H9 (cell line): ENCODE results near the gene UTP15. TPM values are rescaled to one million over a fixed set of nuclear protein-coding genes. Genes with fewer than 3 reads are reported as not detected.
A peak's percentile ranks its signal among the peaks of the same experiment; 100 is the strongest.

Experiments used
- DNase-seq: peaks from one replicate; pipeline ENCODE4 v3.0.0-alpha.2; 2017
- H2AFZ ChIP-seq: one replicate; pipeline ENCODE4 v1.6.1; 2013; ENCODE audit warnings: mild to moderate bottlenecking, low read length, control low read depth, moderate library complexity
- H2AK5ac ChIP-seq: 2 replicates; pipeline ENCODE4 v1.6.1; 2013; ENCODE audit warnings: low read length, control low read depth, mixed read lengths; ENCODE audit not compliant: insufficient read length
- H2BK120ac ChIP-seq: one replicate; pipeline ENCODE4 v1.6.1; 2013; ENCODE audit warnings: low read depth, mild to moderate bottlenecking, low read length, control low read depth, inconsistent platforms; ENCODE audit not compliant: poor library complexity, severe bottlenecking
- H2BK12ac ChIP-seq: 2 replicates; pipeline ENCODE4 v1.6.1; 2013; ENCODE audit warnings: low read length, control low read depth, mixed read lengths, low read depth; ENCODE audit not compliant: insufficient read length
- H2BK15ac ChIP-seq: 2 replicates; pipeline ENCODE4 v1.6.1; 2013; ENCODE audit warnings: low read depth, low read length, control low read depth
- H2BK20ac ChIP-seq: one replicate; pipeline ENCODE4 v1.6.1; 2013; ENCODE audit warnings: low read depth, mild to moderate bottlenecking, low read length, control low read depth, inconsistent platforms; ENCODE audit not compliant: poor library complexity, severe bottlenecking
- H2BK5ac ChIP-seq: 2 replicates; pipeline ENCODE4 v1.6.1; 2013; ENCODE audit warnings: low read length, control low read depth, mixed read lengths; ENCODE audit not compliant: insufficient read length
- H3K14ac ChIP-seq: 2 replicates; pipeline ENCODE4 v1.6.1; 2013; ENCODE audit warnings: low read length, control low read depth; ENCODE audit not compliant: insufficient read depth
- H3K18ac ChIP-seq: 2 replicates; pipeline ENCODE4 v1.6.1; 2013; ENCODE audit warnings: low read depth, mild to moderate bottlenecking, mixed read lengths, low read length, control low read depth; ENCODE audit not compliant: insufficient read length
- H3K23ac ChIP-seq: 2 replicates; pipeline ENCODE4 v1.6.1; 2013; ENCODE audit warnings: low read length, control low read depth, mixed read lengths, low read depth; ENCODE audit not compliant: insufficient read length
- H3K23me2 ChIP-seq: 2 replicates; pipeline ENCODE4 v1.6.1; 2013; ENCODE audit warnings: low read depth, mild to moderate bottlenecking, mixed read lengths, low read length, control low read depth; ENCODE audit not compliant: insufficient read length, poor library complexity, severe bottlenecking
- H3K27ac ChIP-seq: 2 replicates; pipeline ENCODE4 v1.5.1; 2013; ENCODE audit warnings: low read length, control low read depth, mixed read lengths, low read depth; ENCODE audit not compliant: insufficient read length
- H3K27me3 ChIP-seq: 2 replicates; pipeline ENCODE4 v1.6.1; 2013; ENCODE audit warnings: low read length, control low read depth, inconsistent platforms; ENCODE audit not compliant: insufficient read depth
- H3K4ac ChIP-seq: 2 replicates; pipeline ENCODE4 v1.6.1; 2013; ENCODE audit warnings: low read depth, mild to moderate bottlenecking, control low read depth, inconsistent platforms, low read length, moderate library complexity
- H3K4me1 ChIP-seq: 2 replicates; pipeline ENCODE4 v1.6.1; 2013; ENCODE audit warnings: low read length, control low read depth, inconsistent platforms; ENCODE audit not compliant: insufficient read depth
- H3K4me2 ChIP-seq: 2 replicates; pipeline ENCODE4 v1.6.1; 2013; ENCODE audit warnings: low read length, control low read depth, mixed read lengths; ENCODE audit not compliant: insufficient read length, insufficient read depth
- H3K56ac ChIP-seq: 2 replicates; pipeline ENCODE4 v1.6.1; 2013; ENCODE audit warnings: low read depth, mild to moderate bottlenecking, mixed read lengths, low read length, control low read depth; ENCODE audit not compliant: insufficient read length
- H3K79me1 ChIP-seq: 2 replicates; pipeline ENCODE4 v1.6.1; 2013; ENCODE audit warnings: low read depth, mild to moderate bottlenecking, moderate library complexity, low read length, control low read depth, inconsistent platforms; ENCODE audit not compliant: insufficient read depth, poor library complexity, severe bottlenecking
- H3K79me2 ChIP-seq: 2 replicates; pipeline ENCODE4 v1.6.1; 2013; ENCODE audit warnings: low read length, control low read depth, inconsistent platforms; ENCODE audit not compliant: insufficient read depth
- H3K9ac ChIP-seq: 2 replicates; pipeline ENCODE4 v1.6.1; 2013; ENCODE audit warnings: low read length, control low read depth, mixed read lengths; ENCODE audit not compliant: insufficient read length; ENCODE audit errors: extremely low read depth
- H3K9me3 ChIP-seq: one replicate; pipeline ENCODE4 v1.6.1; 2013; ENCODE audit warnings: low read depth, low read length, inconsistent platforms; ENCODE audit not compliant: control insufficient read depth
- H3T11ph ChIP-seq: one replicate; pipeline ENCODE4 v1.6.1; 2013; ENCODE audit warnings: mild to moderate bottlenecking, low read length, control low read depth, inconsistent platforms
- H4K20me1 ChIP-seq: one replicate; pipeline ENCODE4 v1.6.1; 2013; ENCODE audit not compliant: control insufficient read depth, insufficient read length, insufficient read depth
- H4K5ac ChIP-seq: 2 replicates; pipeline ENCODE4 v1.6.1; 2013; ENCODE audit warnings: low read depth, mild to moderate bottlenecking, mixed read lengths, low read length, control low read depth; ENCODE audit not compliant: insufficient read length
- H4K8ac ChIP-seq: replicated peaks from 2 replicates; pipeline ENCODE4 v1.6.1; 2013; ENCODE audit warnings: low read length, control low read depth, mixed read lengths, low read depth; ENCODE audit not compliant: insufficient read length
- H4K91ac ChIP-seq: 2 replicates; pipeline ENCODE4 v1.6.1; 2013; ENCODE audit warnings: low read depth, mild to moderate bottlenecking, moderate library complexity, mixed read lengths, low read length, control low read depth; ENCODE audit not compliant: insufficient read length
- H3K27ac Mint-ChIP-seq, 3 experiments: 2 replicates in 2 of 3; 3 replicates in 1 of 3; pipeline ENCODE4 v1.8.0; 2020 to 2021; ENCODE audit warnings: mixed read lengths in 3 of 3, mild to moderate bottlenecking in 1 of 3, moderate library complexity in 1 of 3
- H3K27me3 Mint-ChIP-seq: 2 replicates; pipeline ENCODE4 v1.8.0; 2021; ENCODE audit warnings: low read depth, mild to moderate bottlenecking, moderate library complexity, mixed read lengths
- H3K36me3 Mint-ChIP-seq, 3 experiments: 2 replicates in 2 of 3; 3 replicates in 1 of 3; pipeline ENCODE4 v1.8.0; 2020 to 2021; ENCODE audit warnings: low read depth in 3 of 3, mixed read lengths in 3 of 3; ENCODE audit not compliant: insufficient read depth in 1 of 3
- H3K4me1 Mint-ChIP-seq, 2 experiments: 2 replicates each; pipeline ENCODE4 v1.8.0; 2020; ENCODE audit warnings: mixed read lengths in 2 of 2
- H3K4me3 Mint-ChIP-seq, 2 experiments: 2 replicates in 1 of 2; 3 replicates in 1 of 2; pipeline ENCODE4 v1.8.0; 2020 to 2021; ENCODE audit warnings: mild to moderate bottlenecking in 2 of 2, mixed read lengths in 2 of 2, moderate library complexity in 1 of 2
- H3K9me3 Mint-ChIP-seq, 2 experiments: 2 replicates in 1 of 2; 3 replicates in 1 of 2; pipeline ENCODE4 v1.8.0; 2020; ENCODE audit warnings: mild to moderate bottlenecking in 2 of 2, mixed read lengths in 2 of 2, moderate library complexity in 1 of 2
- CTCF ChIP-seq: fragments of 200-600 bp; sonication (generic); conservative IDR thresholded peaks from 3 replicates; pipeline ENCODE4 v1.8.0; 2021; ENCODE audit warnings: antibody characterized with exemption, mild to moderate bottlenecking
- WGBS: extraction: QIAGEN DNeasy Blood & Tissue Kit; methylation state at CpG from one replicate; pipeline ENCODE4 v1.1.7; 2013; ENCODE audit warnings: missing lambda C conversion rate, low lambda C conversion rate, mixed read lengths; ENCODE audit not compliant: insufficient read length; ENCODE audit errors: extremely low coverage; 5-methylcytosine and 5-hydroxymethylcytosine counted together
- total RNA-seq: library from RNA; stranded (reverse); gene quantifications from 2 replicates; pipeline ENCODE4 v1.2.1, GENCODE V29; 2021

UTP15 gene
- total RNA-seq, 1 experiment from 2014 or later, result 43.5 TPM

- no CpG with 5 or more reads among the region's 6 CpGs for WGBS
- Mint-ChIP-seq H3K4me3 (peak overlapping the region; percentile 27 to 60; a peak in 2 of 5 replicates), H3K27me3 (peaks cover 48% of the 10 kb centered on the region), H3K27ac (no peak overlapping the region), H3K4me1 (peaks cover 13 to 24% of the 10 kb centered on the region in 2 experiments), H3K36me3 (no peaks in the 10 kb centered on the region), H3K9me3 (no peaks in the 10 kb centered on the region)
- H3K23me2 ChIP-seq, result peaks cover 7% of the 10 kb centered on the region
- H2BK120ac ChIP-seq, result no peak overlapping the region
- no peak overlapping the region for H2BK15ac ChIP-seq
- H3K4me1 ChIP-seq, result 0 out of 2 replicates have a peak, but pooled peaks cover 2% of the 10 kb centered on the region
- no peak overlapping the region for H3K27ac ChIP-seq
- no peak overlapping the region for H3K18ac ChIP-seq
- no peak overlapping the region for H2AFZ ChIP-seq
- no peak overlapping the region for H4K8ac ChIP-seq
- peaks cover 10% of the 10 kb centered on the region; the same call in 1 of the 2 replicates for H3K27me3 ChIP-seq
- H2AK5ac ChIP-seq, result no peak overlapping the region
- no peak overlapping the region for H3K9ac ChIP-seq
- no peak overlapping the region for H3T11ph ChIP-seq
- no peak overlapping the region for H2BK12ac ChIP-seq
- no peak for TF ChIP-seq CTCF
- no peak overlapping the region for H3K14ac ChIP-seq
- H3K79me1 ChIP-seq, result no peaks in the 10 kb centered on the region
- H3K9me3 ChIP-seq, result no peaks in the 10 kb centered on the region
- H4K5ac ChIP-seq, result no peak overlapping the region
- DNase-seq, result peak; percentile 55
- H2BK5ac ChIP-seq, result no peak overlapping the region
- no peak overlapping the region for H3K4me2 ChIP-seq
- H3K23ac ChIP-seq, result no peak overlapping the region
- H2BK20ac ChIP-seq, result no peak overlapping the region
- H3K56ac ChIP-seq, result no peak overlapping the region
- H3K79me2 ChIP-seq, result no peaks in the 10 kb centered on the region
- H4K20me1 ChIP-seq, result no peaks in the 10 kb centered on the region
- no peak overlapping the region for H4K91ac ChIP-seq
- no peak overlapping the region for H3K4ac ChIP-seq
Measured at GRCh38 chr5:73624888-73625287, 59.3 kb downstream of the UTP15 start.
